ENCODE data around the gene AP1S2.
A peak's percentile ranks its signal among the peaks of the same experiment; 100 is the strongest.

AP1S2 gene

GRCh38 chrX:15815779-15816437 is 38.7 kb downstream of the AP1S2 start:
- in situ Hi-C loops (cut with MboI; ENCODE audit: low pct_unique_long_range_greater_than_20kb, low sequenced_read_pairs, unreplicated experiment) = no loop called here
- TF ChIP-seq, protein P1, sequence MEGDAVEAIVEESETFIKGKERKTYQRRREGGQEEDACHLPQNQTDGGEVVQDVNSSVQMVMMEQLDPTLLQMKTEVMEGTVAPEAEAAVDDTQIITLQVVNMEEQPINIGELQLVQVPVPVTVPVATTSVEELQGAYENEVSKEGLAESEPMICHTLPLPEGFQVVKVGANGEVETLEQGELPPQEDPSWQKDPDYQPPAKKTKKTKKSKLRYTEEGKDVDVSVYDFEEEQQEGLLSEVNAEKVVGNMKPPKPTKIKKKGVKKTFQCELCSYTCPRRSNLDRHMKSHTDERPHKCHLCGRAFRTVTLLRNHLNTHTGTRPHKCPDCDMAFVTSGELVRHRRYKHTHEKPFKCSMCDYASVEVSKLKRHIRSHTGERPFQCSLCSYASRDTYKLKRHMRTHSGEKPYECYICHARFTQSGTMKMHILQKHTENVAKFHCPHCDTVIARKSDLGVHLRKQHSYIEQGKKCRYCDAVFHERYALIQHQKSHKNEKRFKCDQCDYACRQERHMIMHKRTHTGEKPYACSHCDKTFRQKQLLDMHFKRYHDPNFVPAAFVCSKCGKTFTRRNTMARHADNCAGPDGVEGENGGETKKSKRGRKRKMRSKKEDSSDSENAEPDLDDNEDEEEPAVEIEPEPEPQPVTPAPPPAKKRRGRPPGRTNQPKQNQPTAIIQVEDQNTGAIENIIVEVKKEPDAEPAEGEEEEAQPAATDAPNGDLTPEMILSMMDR (IDR thresholded peaks at IDR 0.05; ENCODE audit: extremely low read depth, insufficient read depth, missing control alignments) = peak; percentile 59
- DNase-seq (ENCODE audit: low spot score) = peak; percentile 59

GRCh38 chrX:15814771-15815365 is 39.7 kb downstream of the AP1S2 start:
- in situ Hi-C loops (cut with MboI; ENCODE audit: low pct_unique_long_range_greater_than_20kb, low sequenced_read_pairs, unreplicated experiment) = no loop called here
- no peak for DNase-seq (ENCODE audit: low spot score)
- TF ChIP-seq, protein P1 (IDR thresholded peaks at IDR 0.05; ENCODE audit: extremely low read depth, insufficient read depth, missing control alignments) = no peak

GRCh38 chrX:15813416-15813815 is 41.2 kb downstream of the AP1S2 start:
- in situ Hi-C loops (cut with MboI; ENCODE audit: low pct_unique_long_range_greater_than_20kb, low sequenced_read_pairs, unreplicated experiment) = no loop called here
- TF ChIP-seq, protein P1 (IDR thresholded peaks at IDR 0.05; ENCODE audit: extremely low read depth, insufficient read depth, missing control alignments) = no peak
- no peak for DNase-seq (ENCODE audit: low spot score)

- TF ChIP-seq, protein P1 (IDR thresholded peaks at IDR 0.05; ENCODE audit: extremely low read depth, insufficient read depth, missing control alignments) = no peak
- in situ Hi-C loops (cut with MboI; ENCODE audit: low pct_unique_long_range_greater_than_20kb, low sequenced_read_pairs, unreplicated experiment) = no loop called here
- no peak for DNase-seq (ENCODE audit: low spot score)
Measured at GRCh38 chrX:15812192-15812938, 42.2 kb downstream of the AP1S2 start.

GRCh38 chrX:15808254-15808653 is 46.4 kb downstream of the AP1S2 start:
- in situ Hi-C loops (cut with MboI; ENCODE audit: low pct_unique_long_range_greater_than_20kb, low sequenced_read_pairs, unreplicated experiment) = no loop called here
- TF ChIP-seq, protein P1 (IDR thresholded peaks at IDR 0.05; ENCODE audit: extremely low read depth, insufficient read depth, missing control alignments) = no peak
- no peak for DNase-seq (ENCODE audit: low spot score)

GRCh38 chrX:15804563-15804962 is 50.0 kb downstream of the AP1S2 start:
- in situ Hi-C loops (cut with MboI; ENCODE audit: low pct_unique_long_range_greater_than_20kb, low sequenced_read_pairs, unreplicated experiment) = no loop called here
- no peak for DNase-seq (ENCODE audit: low spot score)
- TF ChIP-seq, protein P1 (IDR thresholded peaks at IDR 0.05; ENCODE audit: extremely low read depth, insufficient read depth, missing control alignments) = no peak

Data from GM13977 (cell line).